ENCODE data around the gene DBP.

DNA sequence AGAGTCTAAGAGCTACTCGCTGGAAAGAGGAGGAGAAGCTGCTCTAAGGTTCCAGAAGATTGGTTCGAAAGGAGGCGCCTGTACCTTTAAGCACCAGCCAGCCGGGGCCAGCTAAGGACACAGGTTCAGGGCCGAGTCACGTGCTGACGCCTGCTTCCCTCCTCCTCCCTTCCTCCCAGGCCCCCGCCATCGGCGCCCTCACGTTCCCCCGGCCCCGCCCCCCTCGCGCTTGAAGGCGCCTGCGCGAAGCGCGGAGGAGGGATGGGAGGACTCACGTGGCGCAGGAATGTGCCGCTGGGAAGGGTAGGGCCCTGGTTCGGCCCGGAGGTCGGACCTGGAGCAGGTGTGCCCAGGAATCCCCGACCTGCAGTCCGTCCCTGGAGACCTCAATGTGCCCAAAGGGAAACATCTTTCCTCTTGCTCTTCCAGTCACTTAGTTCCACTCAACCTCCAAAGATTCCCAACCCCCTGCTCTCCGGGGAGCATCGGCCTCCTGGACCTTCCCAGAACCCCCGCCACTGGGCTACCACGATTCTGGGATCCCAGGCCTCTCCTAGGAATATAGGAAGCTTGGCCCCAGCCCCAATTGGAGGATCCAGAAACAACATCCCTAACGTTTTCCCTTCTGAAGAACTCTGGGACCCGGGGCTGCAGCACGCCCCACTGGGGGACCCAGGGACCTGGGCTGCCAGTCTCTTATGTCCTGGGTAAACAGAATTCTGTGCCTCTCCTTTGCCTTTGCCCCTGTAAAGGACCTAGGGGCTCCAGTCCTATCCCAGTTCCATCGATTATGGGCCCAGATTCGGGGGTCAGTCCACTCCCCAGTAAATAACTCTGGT, 2.5 kb downstream of the DBP start:
- TF ChIP-seq, protein P1, sequence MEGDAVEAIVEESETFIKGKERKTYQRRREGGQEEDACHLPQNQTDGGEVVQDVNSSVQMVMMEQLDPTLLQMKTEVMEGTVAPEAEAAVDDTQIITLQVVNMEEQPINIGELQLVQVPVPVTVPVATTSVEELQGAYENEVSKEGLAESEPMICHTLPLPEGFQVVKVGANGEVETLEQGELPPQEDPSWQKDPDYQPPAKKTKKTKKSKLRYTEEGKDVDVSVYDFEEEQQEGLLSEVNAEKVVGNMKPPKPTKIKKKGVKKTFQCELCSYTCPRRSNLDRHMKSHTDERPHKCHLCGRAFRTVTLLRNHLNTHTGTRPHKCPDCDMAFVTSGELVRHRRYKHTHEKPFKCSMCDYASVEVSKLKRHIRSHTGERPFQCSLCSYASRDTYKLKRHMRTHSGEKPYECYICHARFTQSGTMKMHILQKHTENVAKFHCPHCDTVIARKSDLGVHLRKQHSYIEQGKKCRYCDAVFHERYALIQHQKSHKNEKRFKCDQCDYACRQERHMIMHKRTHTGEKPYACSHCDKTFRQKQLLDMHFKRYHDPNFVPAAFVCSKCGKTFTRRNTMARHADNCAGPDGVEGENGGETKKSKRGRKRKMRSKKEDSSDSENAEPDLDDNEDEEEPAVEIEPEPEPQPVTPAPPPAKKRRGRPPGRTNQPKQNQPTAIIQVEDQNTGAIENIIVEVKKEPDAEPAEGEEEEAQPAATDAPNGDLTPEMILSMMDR (IDR thresholded peaks at IDR 0.05) = peak in 1 of 5 experiments; percentile 39
- TF ChIP-seq POLR2A (IDR thresholded peaks at IDR 0.05) (peak; percentile 28 to 78), EP300 (IDR thresholded peaks at IDR 0.05) (peak; percentile 96 to 98)
